ENCODE results near the gene CAPNS1.

- TF ChIP-seq EP300 (IDR thresholded peaks at IDR 0.05; ENCODE audit: low read depth) (no peak), POLR2A (IDR thresholded peaks at IDR 0.05) (no peak)
Measured at GRCh38 chr19:36128392-36128736, 11.5 kb upstream of the CAPNS1 start.
